Naive thymus-derived CD8-positive, alpha-beta T cell (primary cell): ENCODE data around the gene CAPN6. TPM values are rescaled to one million over a fixed set of nuclear protein-coding genes. Genes with fewer than 3 reads are reported as not detected.

Source experiments
- ATAC-seq, 2 donors: fragments of 150-1000 bp; cut with Tn5 transposase in 1 of 2; sonication (Bioruptor Pico), chemical (Tn5 transposase) in 1 of 2; 1 replicate in 1 of 2; 2 replicates in 1 of 2; pipeline ENCODE4 v1.10.0; 2021; ENCODE audit warnings: mild to moderate bottlenecking in 2 of 2, moderate library complexity in 2 of 2
- POLR2A ChIA-PET: fragments of 350-600 bp; sonication (Branson Sonifier 250); formaldehyde crosslinking; loops from one replicate; lab custom pipeline; 2021; ENCODE audit warnings: antibody characterized with exemption; lab: Charles Lee
- DNase-seq, 10 donors: peaks; one replicate each; pipeline versions ENCODE4 v3.0.0 to v3.0.0-alpha.2; 2020 to 2022
- H3K27ac Mint-ChIP-seq, 10 donors: one replicate each; pipeline ENCODE4 v1.8.0; 2020 to 2022; ENCODE audit warnings: mild to moderate bottlenecking in 10 of 10, mixed read lengths in 10 of 10, moderate library complexity in 4 of 10, inconsistent platforms in 1 of 10
- H3K27me3 Mint-ChIP-seq, 5 donors: one replicate each; pipeline ENCODE4 v1.8.0; 2021 to 2022; ENCODE audit warnings: mixed read lengths in 5 of 5
- H3K36me3 Mint-ChIP-seq, 3 donors: one replicate each; pipeline ENCODE4 v1.8.0; 2020 to 2022; ENCODE audit warnings: mixed read lengths in 3 of 3, mild to moderate bottlenecking in 2 of 3, inconsistent platforms in 1 of 3
- H3K4me1 Mint-ChIP-seq, 4 donors: one replicate each; pipeline ENCODE4 v1.8.0; 2021 to 2022; ENCODE audit warnings: mixed read lengths in 4 of 4
- H3K4me3 Mint-ChIP-seq, 10 donors: one replicate each; pipeline ENCODE4 v1.8.0; 2020 to 2022; ENCODE audit warnings: mild to moderate bottlenecking in 10 of 10, mixed read lengths in 10 of 10, moderate library complexity in 6 of 10, inconsistent platforms in 1 of 10
- H3K9me3 Mint-ChIP-seq, 9 donors: one replicate each; pipeline ENCODE4 v1.8.0; 2020 to 2022; ENCODE audit warnings: mixed read lengths in 9 of 9, mild to moderate bottlenecking in 3 of 9, inconsistent platforms in 1 of 9, moderate library complexity in 1 of 9
- polyA plus RNA-seq, 3 donors: library from polyadenylated mRNA; unstranded; fragments of 300-500 nt; fragmentation: Illumina TruSeq; gene quantifications; one replicate each; pipeline ENCODE4 v1.2.3, GENCODE V29; 2021
- total RNA-seq, 8 experiments: library from RNA in 2 of 8; stranded (reverse) in 2 of 8; gene quantifications; one replicate each; pipeline ENCODE4 v1.2.3 and lab custom pipeline; 2021 to 2026

CAPN6 gene
- total RNA-seq: not detected
- polyA plus RNA-seq: not detected
- 0 to 0.17 (median 0) reads per million in 6 experiments for total RNA-seq (lab: John Stamatoyannopoulos, UW)

GRCh38 chrX:111270339-111270738, at the start of gene CAPN6:
Gene CAPN6 (minus strand): TSS chrX:111270483. CDS start chrX:111263936, 6,547 bp downstream.
- no peak within 1 kb of the TSS for H3K4me3 Mint-ChIP-seq
- POLR2A ChIA-PET: no interaction called here
- H3K27me3 Mint-ChIP-seq: peaks cover 0 to 10% (median 2%) of the 10 kb centered on the region in 5 donors
- H3K4me1 Mint-ChIP-seq: no peaks in the 10 kb centered on the region
- no peak for DNase-seq
- no peaks in the 10 kb centered on the region for H3K36me3 Mint-ChIP-seq
- peaks cover 0 to 2% (median 0%) of the 10 kb centered on the region in 9 donors for H3K9me3 Mint-ChIP-seq
- no peak for ATAC-seq
- H3K27ac Mint-ChIP-seq: no peak within 1 kb of the TSS

- Mint-ChIP-seq H3K27me3 (peaks cover 0 to 2% (median 0%) of the 10 kb centered on the region in 5 donors), H3K36me3 (no peaks in the 10 kb centered on the region), H3K9me3 (peaks cover 0 to 5% (median 0%) of the 10 kb centered on the region in 9 donors), H3K27ac (no peak overlapping the region), H3K4me1 (no peaks in the 10 kb centered on the region), H3K4me3 (no peak overlapping the region)
- ATAC-seq (no peak), DNase-seq (no peak)
- POLR2A ChIA-PET: no interaction called here
Observed at GRCh38 chrX:111319451-111319850, 49.2 kb upstream of the CAPN6 start.

- H3K4me1 Mint-ChIP-seq: no peaks in the 10 kb centered on the region
- ATAC-seq (no peak), DNase-seq (no peak)
- no peak overlapping the region for H3K4me3 Mint-ChIP-seq
- no peaks in the 10 kb centered on the region for H3K36me3 Mint-ChIP-seq
- H3K27ac Mint-ChIP-seq: no peak overlapping the region
- POLR2A ChIA-PET: no interaction called here
- peaks cover 0 to 2% (median 0%) of the 10 kb centered on the region in 5 donors for H3K27me3 Mint-ChIP-seq
- H3K9me3 Mint-ChIP-seq: peaks cover 0 to 8% (median 0%) of the 10 kb centered on the region in 9 donors
Observed at GRCh38 chrX:111318901-111319300, 48.6 kb upstream of the CAPN6 start.

GRCh38 chrX:111309083-111309482, 38.8 kb upstream of the CAPN6 start:
- no peak for DNase-seq
- Mint-ChIP-seq H3K27me3 (peaks cover 0 to 7% (median 0%) of the 10 kb centered on the region in 5 donors), H3K9me3 (peaks cover 0 to 5% (median 0%) of the 10 kb centered on the region in 9 donors), H3K4me1 (peaks cover 0 to 1% (median 0%) of the 10 kb centered on the region in 4 donors), H3K27ac (no peak overlapping the region), H3K4me3 (no peak overlapping the region), H3K36me3 (no peaks in the 10 kb centered on the region)
- POLR2A ChIA-PET: no interaction called here
- ATAC-seq: no peak

GRCh38 chrX:111308039-111308438, 37.8 kb upstream of the CAPN6 start:
- Mint-ChIP-seq H3K27me3 (peaks cover 0 to 3% (median 0%) of the 10 kb centered on the region in 5 donors), H3K36me3 (no peaks in the 10 kb centered on the region), H3K27ac (no peak overlapping the region), H3K4me1 (no peaks in the 10 kb centered on the region), H3K9me3 (peaks cover 0 to 2% (median 0%) of the 10 kb centered on the region in 9 donors), H3K4me3 (no peak overlapping the region)
- ATAC-seq (no peak), DNase-seq (no peak)
- POLR2A ChIA-PET: no interaction called here

- no peaks in the 10 kb centered on the region for H3K4me1 Mint-ChIP-seq
Observed at GRCh38 chrX:111302284-111302683, 32.0 kb upstream of the CAPN6 start.

GRCh38 chrX:111288841-111289240, 18.6 kb upstream of the CAPN6 start:
- H3K9me3 Mint-ChIP-seq: no peaks in the 10 kb centered on the region
- no peak for ATAC-seq
- H3K4me1 Mint-ChIP-seq: no peaks in the 10 kb centered on the region
- H3K27ac Mint-ChIP-seq: no peak overlapping the region
- POLR2A ChIA-PET: no interaction called here
- H3K27me3 Mint-ChIP-seq: no peaks in the 10 kb centered on the region
- DNase-seq: no peak
- H3K4me3 Mint-ChIP-seq: no peak overlapping the region
- no peaks in the 10 kb centered on the region for H3K36me3 Mint-ChIP-seq

More at GRCh38 chrX:111302284-111302683, 32.0 kb upstream of the CAPN6 start:
- no peaks in the 10 kb centered on the region for H3K36me3 Mint-ChIP-seq
- no peak overlapping the region for H3K27ac Mint-ChIP-seq
- no peaks in the 10 kb centered on the region for H3K27me3 Mint-ChIP-seq
- DNase-seq: no peak
- H3K4me3 Mint-ChIP-seq: no peak overlapping the region
- H3K9me3 Mint-ChIP-seq: no peaks in the 10 kb centered on the region
- POLR2A ChIA-PET: no interaction called here
- no peak for ATAC-seq

- Mint-ChIP-seq H3K27me3 (no peaks in the 10 kb centered on the region), H3K27ac (no peak overlapping the region), H3K4me1 (no peaks in the 10 kb centered on the region), H3K36me3 (no peaks in the 10 kb centered on the region), H3K4me3 (no peak overlapping the region), H3K9me3 (peaks cover 0 to 3% (median 0%) of the 10 kb centered on the region in 9 donors)
- no peak for ATAC-seq
- POLR2A ChIA-PET: no interaction called here
- DNase-seq: no peak
Observed at GRCh38 chrX:111284631-111285293, 14.5 kb upstream of the CAPN6 start.

GRCh38 chrX:111283446-111283845, 13.2 kb upstream of the CAPN6 start:
- Mint-ChIP-seq H3K9me3 (peaks cover 0 to 3% (median 0%) of the 10 kb centered on the region in 9 donors), H3K4me1 (no peaks in the 10 kb centered on the region), H3K36me3 (no peaks in the 10 kb centered on the region), H3K27me3 (no peaks in the 10 kb centered on the region), H3K27ac (no peak overlapping the region), H3K4me3 (no peak overlapping the region)
- ATAC-seq (no peak), DNase-seq (no peak)
- POLR2A ChIA-PET: no interaction called here

GRCh38 chrX:111282991-111283390, 12.7 kb upstream of the CAPN6 start:
- peaks cover 0 to 3% (median 0%) of the 10 kb centered on the region in 9 donors for H3K9me3 Mint-ChIP-seq
- ATAC-seq: no peak
- H3K4me3 Mint-ChIP-seq: no peak overlapping the region
- no peak overlapping the region for H3K27ac Mint-ChIP-seq
- POLR2A ChIA-PET: no interaction called here
- H3K4me1 Mint-ChIP-seq: no peaks in the 10 kb centered on the region
- no peaks in the 10 kb centered on the region for H3K36me3 Mint-ChIP-seq
- no peak for DNase-seq
- no peaks in the 10 kb centered on the region for H3K27me3 Mint-ChIP-seq

- DNase-seq (no peak), ATAC-seq (no peak)
- H3K27me3 Mint-ChIP-seq: no peaks in the 10 kb centered on the region
- peaks cover 0 to 3% (median 0%) of the 10 kb centered on the region in 9 donors for H3K9me3 Mint-ChIP-seq
- H3K4me1 Mint-ChIP-seq: no peaks in the 10 kb centered on the region
- H3K4me3 Mint-ChIP-seq: no peak overlapping the region
- H3K36me3 Mint-ChIP-seq: no peaks in the 10 kb centered on the region
- H3K27ac Mint-ChIP-seq: no peak overlapping the region
- POLR2A ChIA-PET: no interaction called here
Observed at GRCh38 chrX:111282139-111282538, 11.9 kb upstream of the CAPN6 start.

GRCh38 chrX:111268506-111268905, 1.8 kb downstream of the CAPN6 start:
- Mint-ChIP-seq H3K27me3 (peaks cover 0 to 4% (median 0%) of the 10 kb centered on the region in 5 donors), H3K27ac (no peak overlapping the region), H3K4me1 (no peaks in the 10 kb centered on the region), H3K9me3 (peaks cover 0 to 2% (median 0%) of the 10 kb centered on the region in 9 donors), H3K4me3 (no peak overlapping the region), H3K36me3 (no peaks in the 10 kb centered on the region)
- POLR2A ChIA-PET: no interaction called here
- no peak for DNase-seq
- ATAC-seq: no peak

GRCh38 chrX:111265486-111265885, 4.8 kb downstream of the CAPN6 start:
- peaks cover 0 to 4% (median 0%) of the 10 kb centered on the region in 5 donors for H3K27me3 Mint-ChIP-seq
- no peaks in the 10 kb centered on the region for H3K4me1 Mint-ChIP-seq
- H3K36me3 Mint-ChIP-seq: no peaks in the 10 kb centered on the region
- no peak overlapping the region for H3K4me3 Mint-ChIP-seq
- POLR2A ChIA-PET: no interaction called here
- no peak for ATAC-seq
- no peak overlapping the region for H3K27ac Mint-ChIP-seq
- H3K9me3 Mint-ChIP-seq: no peaks in the 10 kb centered on the region
- DNase-seq: no peak

GRCh38 chrX:111264385-111264784, 5.9 kb downstream of the CAPN6 start:
- no peak for ATAC-seq
- Mint-ChIP-seq H3K27me3 (peaks cover 0 to 4% (median 0%) of the 10 kb centered on the region in 5 donors), H3K36me3 (no peaks in the 10 kb centered on the region), H3K4me3 (no peak overlapping the region), H3K9me3 (no peaks in the 10 kb centered on the region), H3K4me1 (no peaks in the 10 kb centered on the region), H3K27ac (no peak overlapping the region)
- no peak for DNase-seq
- POLR2A ChIA-PET: no interaction called here
